AG20443 (cell line): ENCODE measurements around the gene ANKRD45.
A peak's percentile ranks its signal among the peaks of the same experiment; 100 is the strongest.
"Not testable (repeated sequence)": the region's sequence is repeated elsewhere in the genome, so short reads cannot be mapped to it uniquely, and the experiment has no call there.

Experiments used
- DNase-seq: peaks from one replicate; pipeline ENCODE4 v3.0.0; 2012; ENCODE audit warnings: low spot score, mixed read lengths

Gene ANKRD45, protein sequence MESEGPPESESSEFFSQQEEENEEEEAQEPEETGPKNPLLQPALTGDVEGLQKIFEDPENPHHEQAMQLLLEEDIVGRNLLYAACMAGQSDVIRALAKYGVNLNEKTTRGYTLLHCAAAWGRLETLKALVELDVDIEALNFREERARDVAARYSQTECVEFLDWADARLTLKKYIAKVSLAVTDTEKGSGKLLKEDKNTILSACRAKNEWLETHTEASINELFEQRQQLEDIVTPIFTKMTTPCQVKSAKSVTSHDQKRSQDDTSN

DNA sequence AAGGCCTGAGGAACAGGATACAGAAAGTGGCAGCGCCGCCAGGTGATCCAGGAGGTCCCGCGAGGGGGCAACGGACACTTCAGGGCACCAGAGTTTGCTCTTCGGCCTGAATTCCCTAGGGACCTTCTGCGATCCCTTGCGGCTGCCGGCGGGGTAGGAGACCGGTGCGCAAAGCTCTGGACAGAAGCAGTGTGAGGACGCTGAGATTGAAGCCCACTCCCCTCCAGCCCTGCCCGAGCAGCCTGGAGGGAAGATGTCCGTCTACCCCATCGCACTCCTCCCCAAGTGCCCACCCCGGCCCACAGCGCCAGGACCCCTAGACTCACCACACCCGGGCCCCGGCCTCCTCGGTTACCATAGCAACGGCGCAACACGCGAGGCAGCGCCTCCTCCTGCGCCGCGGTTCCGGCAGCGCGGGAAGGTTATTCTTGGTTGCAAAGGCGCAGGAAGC, at the start of gene ANKRD45:
TSS of gene ANKRD45 (minus strand) at position 361 of the 451 bp plus-strand sequence. CDS start 10,433 bp downstream, outside the sequence.
- peak; percentile 66 for DNase-seq

DNA sequence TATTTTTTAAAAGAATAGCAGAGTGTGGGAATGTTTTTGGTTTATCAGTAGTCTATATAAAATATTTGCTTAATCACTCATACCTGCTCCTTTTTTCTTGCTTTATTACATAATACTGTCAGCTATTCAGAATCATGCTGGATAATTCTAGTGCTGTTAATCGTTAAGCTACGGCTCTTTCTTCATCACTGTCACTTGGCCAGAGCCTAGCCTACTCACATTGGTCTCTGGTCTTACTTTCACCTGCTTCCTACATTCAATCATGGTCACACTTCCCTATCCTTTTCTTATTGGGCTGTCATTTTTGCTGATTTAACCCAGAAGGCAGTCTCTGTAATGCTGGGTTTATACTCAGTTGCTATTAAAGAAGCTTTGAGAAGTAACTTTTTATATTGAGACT, 47.6 kb upstream of the ANKRD45 start:
- no peak for DNase-seq

DNA sequence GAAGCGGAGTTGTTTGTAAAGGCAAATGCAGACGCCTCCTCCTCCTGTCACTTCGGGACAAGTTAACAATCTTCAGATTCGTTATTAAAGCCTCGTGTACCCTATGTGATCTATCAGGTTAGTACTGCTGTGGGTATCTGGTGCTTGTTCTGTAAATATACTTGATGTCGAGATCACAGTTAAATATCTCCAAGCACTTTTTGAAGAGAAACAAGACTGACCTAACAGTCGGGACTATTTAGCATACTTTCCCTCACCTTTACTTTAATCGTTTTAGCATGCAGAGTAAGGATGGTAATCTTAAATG, 45.8 kb upstream of the ANKRD45 start:
- no peak for DNase-seq

GRCh38 chr1:173714759-173715537, 45.3 kb upstream of the ANKRD45 start, which contains the start of gene KLHL20:
Gene KLHL20 (plus strand): TSS chr1:173714981. CDS start chr1:173716044, 1,063 bp downstream.
- peak; percentile 93 for DNase-seq

- no peak for DNase-seq
Observed at GRCh38 chr1:173714441-173714758, 44.7 kb upstream of the ANKRD45 start.

DNA sequence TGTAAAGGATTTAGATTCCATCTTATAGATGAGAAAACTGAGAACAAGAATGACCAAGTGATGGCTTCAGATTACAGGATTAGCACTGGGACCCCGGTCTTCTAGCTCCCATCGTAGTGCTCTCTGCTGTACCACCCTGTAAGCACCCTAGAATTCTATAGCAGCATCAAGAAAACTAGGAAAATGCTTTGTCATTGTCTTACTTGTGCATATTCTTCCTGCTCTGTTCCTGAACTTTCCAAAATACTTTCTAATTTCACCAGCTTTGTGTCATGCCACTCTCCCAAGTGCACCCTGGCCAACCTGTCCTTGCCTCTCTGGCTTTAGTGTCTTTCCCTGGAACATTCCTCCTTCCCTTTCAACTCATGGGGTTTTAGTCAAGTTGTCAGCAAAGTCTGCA, 39.1 kb upstream of the ANKRD45 start:
- DNase-seq: no peak

DNA sequence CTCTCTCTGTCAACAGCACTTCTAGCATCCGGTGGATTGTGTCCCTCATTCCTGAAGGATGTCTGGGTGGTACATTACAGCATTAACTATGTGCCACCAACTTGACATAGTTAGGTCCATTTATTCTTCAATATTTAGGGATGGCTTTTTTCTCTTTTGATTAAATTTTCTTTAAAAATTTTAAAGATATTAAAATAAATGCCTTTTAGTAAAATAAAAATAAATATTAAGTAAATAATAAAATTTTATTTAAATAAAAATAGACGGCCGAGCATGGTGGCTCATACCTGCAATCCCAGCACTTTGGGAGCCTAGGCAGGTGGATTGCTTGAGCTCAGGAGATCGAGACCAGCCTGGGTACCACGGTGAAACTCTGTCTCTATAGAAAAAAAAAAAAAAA, 35.5 kb upstream of the ANKRD45 start:
- DNase-seq: no peak

DNA sequence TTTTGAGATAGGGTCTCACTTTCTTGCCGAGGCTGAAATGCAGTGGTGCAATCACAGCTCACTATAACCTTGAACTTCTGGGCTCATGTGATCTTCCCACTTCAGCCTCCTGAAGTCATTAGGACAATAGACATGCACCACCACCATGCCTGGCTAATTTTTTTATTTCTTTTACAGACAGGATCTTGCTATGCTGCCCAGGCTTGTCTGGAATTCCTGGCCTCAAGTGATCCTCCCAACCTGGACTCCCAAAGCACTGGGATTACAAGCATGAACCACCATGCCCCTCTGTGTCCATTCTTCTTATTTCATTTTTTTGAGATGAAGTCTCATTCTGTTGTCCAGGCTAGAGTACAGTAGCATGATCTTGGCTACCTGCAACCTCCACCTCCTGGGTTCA, 33.1 kb upstream of the ANKRD45 start:
- DNase-seq: no peak

- DNase-seq: not testable (repeated sequence)
Observed at GRCh38 chr1:173701299-173701698, 31.6 kb upstream of the ANKRD45 start.

GRCh38 chr1:173693238-173693637, 23.6 kb upstream of the ANKRD45 start:
- no peak for DNase-seq

DNA sequence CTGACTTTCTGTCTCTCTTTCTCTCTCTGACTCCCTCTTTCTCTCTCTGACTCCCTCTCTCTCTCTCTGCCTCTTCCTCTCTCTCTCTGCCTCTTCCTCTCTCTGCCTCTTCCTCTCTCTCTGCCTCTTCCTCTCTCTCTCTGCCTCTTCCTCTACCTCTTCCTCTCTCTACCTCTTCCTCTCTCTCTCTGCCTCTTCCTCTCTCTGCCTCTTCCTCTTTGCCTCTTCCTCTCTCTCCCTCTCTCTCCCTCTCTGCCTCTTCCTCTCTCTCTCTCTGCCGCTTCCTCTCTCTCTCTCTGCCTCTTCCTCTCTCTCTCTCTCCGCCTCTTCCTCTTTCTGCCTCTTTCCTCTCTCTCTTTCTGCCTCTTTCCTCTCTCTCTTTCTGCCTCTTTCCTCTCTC, 18.6 kb upstream of the ANKRD45 start:
- no peak for DNase-seq

- not testable (repeated sequence) for DNase-seq
Observed at GRCh38 chr1:173685121-173685520, 15.5 kb upstream of the ANKRD45 start.

DNA sequence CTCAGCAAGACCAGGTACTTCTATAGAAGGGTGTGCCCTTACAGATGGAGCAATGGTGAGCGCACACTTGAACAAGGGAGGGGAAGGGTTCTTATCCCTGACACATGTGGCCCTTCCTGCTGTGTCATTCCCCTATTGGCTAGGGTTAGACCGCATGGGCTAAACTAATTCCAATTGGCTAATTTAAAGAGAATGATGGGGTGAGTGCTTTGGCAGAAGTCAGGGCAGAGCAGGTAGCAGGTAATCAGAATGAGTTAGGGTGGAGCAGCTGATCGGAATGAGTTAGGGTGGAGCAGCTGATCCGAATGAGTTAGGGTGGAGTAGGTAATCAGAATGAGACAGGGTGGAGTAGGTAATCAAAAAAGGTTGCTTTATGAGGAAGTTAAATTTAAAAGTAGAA, 14.2 kb upstream of the ANKRD45 start:
- DNase-seq: not testable (repeated sequence)

- DNase-seq: no peak
Observed at GRCh38 chr1:173682184-173682583, 12.5 kb upstream of the ANKRD45 start.

GRCh38 chr1:173680152-173680551, 10.5 kb upstream of the ANKRD45 start:
- DNase-seq: not testable (repeated sequence)

GRCh38 chr1:173674496-173674895, 4.8 kb upstream of the ANKRD45 start:
- not testable (repeated sequence) for DNase-seq

DNA sequence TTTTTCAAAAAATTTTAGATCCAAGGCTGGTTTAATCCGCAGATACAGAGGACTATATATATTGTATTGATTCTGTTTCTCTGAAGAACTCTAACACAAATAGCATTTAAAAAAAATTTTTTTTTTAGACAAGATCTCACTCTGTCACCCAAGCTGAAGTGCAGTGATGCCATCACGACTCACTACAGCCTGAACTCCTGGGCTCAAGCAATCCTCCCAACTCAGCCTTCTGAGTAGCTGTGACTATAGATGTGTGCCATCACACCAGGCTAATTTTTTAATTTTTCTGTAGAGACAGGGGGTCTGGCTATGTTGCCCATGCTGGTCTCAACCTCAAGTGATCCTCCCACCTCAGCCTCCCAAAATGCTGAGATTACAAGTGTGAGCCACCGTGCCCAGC, 3.0 kb downstream of the ANKRD45 start:
- no peak for DNase-seq

GRCh38 chr1:173663159-173663558, 6.5 kb downstream of the ANKRD45 start:
- DNase-seq: no peak

DNA sequence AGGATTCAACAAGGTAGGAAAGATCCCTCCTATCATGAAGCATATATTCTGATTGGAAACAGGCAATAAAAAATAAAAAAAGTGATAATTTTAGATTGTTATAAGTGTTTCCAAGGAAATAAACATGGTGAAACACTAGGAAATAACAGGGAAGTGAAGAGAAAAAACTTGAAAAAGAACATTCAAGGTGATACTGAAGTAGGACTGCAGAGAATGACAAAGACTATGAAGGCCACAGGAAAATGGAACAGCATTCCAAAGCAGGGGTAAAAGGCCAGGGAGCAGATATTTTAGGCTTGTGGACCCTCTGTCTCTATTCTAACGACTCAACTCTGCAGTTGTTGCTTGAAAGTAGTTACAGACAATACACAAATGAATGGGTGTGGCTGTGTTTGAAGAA, 7.9 kb downstream of the ANKRD45 start:
- DNase-seq: no peak

DNA sequence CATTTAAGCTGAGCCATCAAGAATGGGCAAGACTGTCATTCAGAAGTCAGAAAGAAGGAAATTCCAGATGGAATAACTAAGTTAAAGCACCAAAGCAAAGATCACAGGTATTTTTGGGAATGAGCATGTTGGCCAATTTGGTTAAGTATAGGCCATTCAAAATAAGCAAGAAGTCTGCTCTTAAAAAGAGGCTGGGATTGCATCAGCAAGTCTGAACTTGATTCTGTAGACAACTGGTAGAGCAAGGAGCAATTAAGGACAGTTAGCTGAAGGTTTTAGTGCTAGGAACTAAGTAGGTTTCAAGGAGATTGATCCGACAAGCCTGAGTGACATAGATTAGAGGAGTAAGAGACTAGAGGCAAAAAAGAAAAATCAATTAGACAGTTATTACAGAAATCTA, 8.4 kb downstream of the ANKRD45 start:
- no peak for DNase-seq

- no peak for DNase-seq
Observed at GRCh38 chr1:173660306-173660705, 9.3 kb downstream of the ANKRD45 start.

DNA sequence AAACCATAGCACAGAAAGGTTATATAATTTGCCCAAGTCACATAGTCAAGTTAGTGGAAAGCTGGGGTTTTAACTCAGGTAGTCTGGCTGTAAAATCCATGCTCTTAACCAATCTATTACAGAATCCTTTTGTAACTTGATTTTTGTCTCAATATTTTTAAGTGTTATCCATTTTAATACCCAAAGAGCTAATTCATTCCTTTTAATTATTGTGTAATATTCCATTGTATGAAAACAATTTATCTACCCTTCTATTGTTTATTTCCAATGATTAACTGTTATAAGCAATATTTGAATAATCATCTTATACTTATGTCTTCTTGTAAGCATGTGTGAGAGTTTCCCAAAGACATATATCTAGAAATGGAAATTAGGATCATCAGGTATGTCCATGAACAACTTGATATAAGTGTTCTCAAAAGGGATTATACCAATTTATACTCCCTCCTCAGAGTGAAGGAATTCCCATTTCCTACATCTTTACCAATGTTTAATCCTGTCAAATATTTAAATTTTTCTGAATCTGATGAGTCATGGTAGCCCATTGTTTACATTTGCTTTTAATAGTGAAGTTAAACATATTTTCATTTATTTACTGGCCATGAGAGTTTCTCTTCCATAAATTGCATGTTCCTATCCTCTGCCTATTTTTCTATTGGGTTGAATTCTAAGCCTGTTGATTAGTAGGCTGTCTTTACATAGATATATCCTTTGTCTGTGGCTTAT, 20.6 kb downstream of the ANKRD45 start:
- no peak for DNase-seq

- no peak for DNase-seq
Observed at GRCh38 chr1:173646656-173647055, 23.0 kb downstream of the ANKRD45 start.
